GM19468 (cell line): ENCODE results near the gene ADD2.
"Not testable (repeated sequence)": the region's sequence is repeated elsewhere in the genome, so short reads cannot be mapped to it uniquely, and the experiment has no call there.

Source experiments
- ATAC-seq: cut with Tn5 transposase; IDR thresholded peaks from one replicate; pipeline ENCODE4 v1.9.1; 2021; ENCODE audit warnings: mild to moderate bottlenecking, moderate library complexity, moderate number of reproducible peaks; ENCODE audit not compliant: unreplicated experiment; ENCODE audit errors: extremely low read depth

ADD2 gene

DNA sequence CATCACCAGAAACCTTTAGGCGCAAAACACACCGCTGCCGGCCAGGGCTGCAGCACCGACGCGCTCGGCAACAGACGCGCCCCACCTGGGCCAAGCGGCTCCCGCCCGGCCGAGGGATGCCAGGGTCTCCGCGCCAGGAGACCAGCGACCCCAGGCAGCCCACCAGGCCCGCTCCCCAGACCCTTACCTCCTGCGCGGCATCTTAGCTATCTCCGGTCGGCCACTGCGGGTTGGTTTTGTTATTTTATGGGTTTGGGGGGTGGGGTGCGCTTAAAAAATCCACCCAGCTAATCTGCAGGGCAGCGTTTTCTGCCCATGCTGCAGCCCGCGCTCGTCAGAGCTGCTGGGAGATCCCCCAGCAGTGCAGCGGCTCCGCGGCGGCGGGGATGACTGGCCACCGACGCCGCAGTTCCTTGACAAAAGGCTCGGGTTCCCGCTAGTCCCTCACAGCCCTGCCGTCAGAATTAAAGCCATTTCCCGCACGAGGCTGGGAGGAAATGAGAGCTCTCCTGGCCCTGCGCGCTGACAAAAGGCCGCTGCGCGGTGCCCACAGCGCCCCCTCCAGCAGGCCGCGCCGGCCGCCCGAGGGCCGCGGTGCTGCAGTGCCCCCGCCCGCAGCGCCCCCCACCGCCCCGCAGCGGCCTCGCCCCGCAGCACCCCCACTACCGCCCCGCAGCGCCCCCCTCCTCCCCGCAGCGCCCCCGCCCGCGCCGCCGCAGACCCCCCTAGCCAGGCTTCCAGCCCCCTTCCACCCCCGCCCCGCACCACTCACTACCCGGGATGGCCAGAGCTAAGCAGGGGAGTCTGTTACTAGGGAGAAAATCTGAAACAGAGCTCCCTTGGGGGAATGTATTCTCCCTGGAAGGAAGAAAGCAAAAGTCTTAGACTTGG lies at the start of gene ADD2:
Gene ADD2, minus strand, starts transcription at position 502 of the 891 bp plus-strand sequence. CDS start 61,792 bp downstream, outside the sequence.
- no peak for ATAC-seq

DNA sequence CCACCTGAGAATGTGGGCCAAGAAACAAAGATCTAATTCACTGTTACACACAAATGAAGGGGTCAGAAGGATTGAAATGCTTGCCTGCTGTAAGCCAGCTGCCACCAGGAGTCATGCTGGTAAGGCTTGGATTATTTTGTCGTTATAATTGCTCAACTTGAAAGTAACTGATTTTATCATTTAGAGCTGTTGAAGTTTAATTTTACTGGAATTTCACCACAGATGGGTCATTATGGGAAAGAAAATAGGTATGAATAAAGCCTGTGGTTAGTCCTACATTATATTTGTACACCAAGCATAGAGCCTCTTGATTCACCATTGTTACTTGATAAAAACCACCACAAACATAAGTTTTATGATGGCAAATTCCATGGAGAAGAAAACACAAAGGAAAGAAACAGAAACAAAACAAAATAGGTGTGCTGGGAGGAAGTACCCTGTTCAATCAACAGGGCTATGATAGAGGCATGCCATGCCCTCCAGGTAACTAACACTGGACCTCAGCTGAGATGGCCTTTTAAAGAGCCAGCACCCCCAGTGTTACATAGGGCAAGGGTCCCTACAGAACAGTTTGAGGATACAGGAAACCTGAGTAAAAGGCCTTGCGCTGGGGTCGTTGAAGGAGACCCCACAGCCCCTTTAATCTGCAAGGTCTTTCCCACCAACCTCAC lies 49.4 kb upstream of the ADD2 start:
- no peak for ATAC-seq

DNA sequence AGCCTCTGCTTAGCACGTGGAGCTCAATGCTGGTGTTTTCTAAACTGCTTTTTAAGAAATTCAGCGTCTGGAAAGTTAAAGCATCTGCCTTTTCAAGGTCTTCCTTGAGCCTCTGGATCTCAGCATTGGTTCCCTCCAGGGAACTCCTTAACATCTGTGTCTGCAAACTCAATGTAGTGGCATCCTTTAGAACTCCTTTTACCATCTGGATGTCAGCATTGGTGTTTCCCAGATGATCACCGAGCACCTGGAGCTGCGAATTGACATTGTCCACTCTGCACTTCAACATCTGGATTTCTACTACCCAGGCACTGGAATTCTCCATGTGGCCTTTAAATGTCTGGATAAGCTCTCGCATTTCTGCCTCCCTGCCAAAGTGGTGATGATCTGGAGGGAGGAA lies 48.7 kb upstream of the ADD2 start:
- no peak for ATAC-seq

- no peak for ATAC-seq
These were observed 41.3 kb upstream of the ADD2 start for GRCh38 chr2:70808983-70809958.

DNA sequence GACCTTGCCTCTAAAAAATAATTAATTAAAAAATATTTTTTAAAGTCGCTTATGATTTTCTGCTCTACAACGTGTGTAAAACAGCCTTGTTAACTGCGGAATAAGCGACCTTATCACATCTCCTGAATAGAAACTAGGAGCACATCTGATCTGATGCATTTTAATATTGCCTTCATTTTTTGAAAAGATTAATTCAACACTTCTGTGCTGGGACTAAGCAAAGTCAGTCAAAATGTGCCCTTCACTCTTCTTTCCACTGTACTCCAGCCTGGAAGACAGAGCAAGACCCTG lies 39.8 kb upstream of the ADD2 start:
- no peak for ATAC-seq

DNA sequence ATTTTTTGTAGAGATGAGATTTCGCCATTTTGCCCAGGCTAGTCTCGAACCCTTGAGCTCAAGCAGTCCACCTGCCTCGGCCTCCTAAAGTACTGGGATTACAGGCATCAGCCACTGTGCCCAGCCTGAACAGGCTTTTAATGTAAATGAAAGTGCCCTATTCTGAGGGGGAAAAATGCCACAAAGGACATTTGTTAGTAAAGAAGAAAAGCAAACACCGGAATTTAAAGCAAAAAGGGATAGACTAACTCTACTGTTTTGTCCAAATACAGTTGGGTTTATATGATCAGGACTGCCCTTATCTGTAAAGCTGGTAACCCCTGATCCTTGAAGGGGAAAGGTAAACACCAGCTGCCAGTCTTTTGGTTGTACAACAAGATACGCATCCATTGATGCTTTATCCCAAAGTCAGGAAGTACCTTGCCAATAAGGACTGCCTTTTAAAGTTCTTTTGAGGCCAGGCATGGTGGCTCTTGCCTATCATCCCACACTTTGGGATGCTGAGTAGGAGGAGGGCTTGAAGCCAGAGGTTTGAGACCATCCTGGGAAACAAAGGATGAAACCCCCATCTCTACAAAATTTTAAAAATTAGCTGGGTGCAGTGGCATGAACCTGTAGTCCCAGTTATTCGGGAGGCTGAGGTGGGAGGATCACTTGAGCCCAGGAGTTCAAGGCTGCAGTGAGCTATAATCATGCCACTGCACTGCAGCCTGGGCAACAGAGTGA lies 39.3 kb upstream of the ADD2 start:
- ATAC-seq, result no peak

- ATAC-seq, result no peak
These were observed 38.6 kb upstream of the ADD2 start for GRCh38 chr2:70806620-70807019.

GRCh38 chr2:70806013-70806412 lies 38.0 kb upstream of the ADD2 start:
- ATAC-seq, result no peak

DNA sequence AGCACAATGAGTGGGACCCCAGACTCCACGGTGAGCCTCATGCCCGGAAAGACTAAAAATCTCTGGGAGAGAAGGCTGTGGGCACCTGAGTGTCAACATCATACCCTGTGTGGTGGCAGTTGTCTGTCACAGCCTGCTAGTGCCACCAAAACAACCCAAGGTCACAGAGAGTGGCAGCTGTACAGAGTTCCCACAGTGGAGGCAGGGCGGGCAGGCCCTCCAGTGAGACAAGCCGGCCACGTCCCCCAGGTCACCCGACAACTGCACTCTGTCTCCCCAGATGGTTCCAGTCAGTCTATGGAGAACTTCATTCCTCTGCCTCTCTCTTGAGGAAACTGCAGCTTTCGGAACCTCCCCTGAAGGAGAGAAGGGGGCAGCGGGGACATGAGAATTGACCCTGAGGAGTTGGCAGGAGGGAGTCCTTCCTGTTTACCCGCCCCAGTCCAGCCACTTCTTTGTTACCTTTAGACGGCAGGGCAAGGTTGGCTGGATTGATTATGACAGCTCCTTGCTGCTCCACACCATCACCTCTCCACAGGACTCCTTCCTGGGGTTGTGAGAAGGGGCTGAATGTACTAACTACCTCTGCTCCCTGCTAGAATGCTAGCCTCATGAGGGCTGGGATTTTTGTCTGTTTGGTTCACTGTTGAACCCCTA lies 33.7 kb upstream of the ADD2 start:
- no peak for ATAC-seq

- no peak for ATAC-seq
These were observed 31.7 kb upstream of the ADD2 start for GRCh38 chr2:70799706-70800105.

DNA sequence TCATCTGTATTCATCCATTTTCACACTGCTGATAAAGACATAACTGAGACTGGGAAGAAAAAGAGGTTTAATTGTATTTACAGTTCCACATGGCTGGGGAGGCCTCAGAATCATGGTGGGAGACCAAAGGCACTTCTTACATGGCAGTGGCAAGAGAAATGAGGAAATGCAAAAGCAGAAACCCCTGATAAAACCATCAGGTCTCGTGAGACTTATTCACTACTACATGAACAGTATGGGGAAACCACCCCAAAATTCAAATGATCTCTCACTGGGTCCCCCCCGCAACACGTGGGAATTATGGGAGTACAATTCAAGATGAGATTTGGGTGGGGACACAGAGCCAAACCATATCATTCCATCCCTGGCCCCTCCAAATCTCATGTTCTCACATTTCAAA lies 30.0 kb upstream of the ADD2 start:
- ATAC-seq, result not testable (repeated sequence)

GRCh38 chr2:70797506-70797905 lies 29.5 kb upstream of the ADD2 start:
- no peak for ATAC-seq

- ATAC-seq, result no peak
These were observed 28.3 kb upstream of the ADD2 start for GRCh38 chr2:70796262-70796661.

- ATAC-seq, result no peak
These were observed 27.4 kb upstream of the ADD2 start for GRCh38 chr2:70795164-70795995.

- no peak for ATAC-seq
These were observed 25.4 kb upstream of the ADD2 start for GRCh38 chr2:70793450-70793849.

- ATAC-seq, result no peak
These were observed 22.3 kb upstream of the ADD2 start, which contains the start of gene FIGLA for GRCh38 chr2:70790136-70790828. Gene FIGLA, minus strand, starts transcription at chr2:70790643. Its CDS starts 5 bp downstream, at chr2:70790638.

DNA sequence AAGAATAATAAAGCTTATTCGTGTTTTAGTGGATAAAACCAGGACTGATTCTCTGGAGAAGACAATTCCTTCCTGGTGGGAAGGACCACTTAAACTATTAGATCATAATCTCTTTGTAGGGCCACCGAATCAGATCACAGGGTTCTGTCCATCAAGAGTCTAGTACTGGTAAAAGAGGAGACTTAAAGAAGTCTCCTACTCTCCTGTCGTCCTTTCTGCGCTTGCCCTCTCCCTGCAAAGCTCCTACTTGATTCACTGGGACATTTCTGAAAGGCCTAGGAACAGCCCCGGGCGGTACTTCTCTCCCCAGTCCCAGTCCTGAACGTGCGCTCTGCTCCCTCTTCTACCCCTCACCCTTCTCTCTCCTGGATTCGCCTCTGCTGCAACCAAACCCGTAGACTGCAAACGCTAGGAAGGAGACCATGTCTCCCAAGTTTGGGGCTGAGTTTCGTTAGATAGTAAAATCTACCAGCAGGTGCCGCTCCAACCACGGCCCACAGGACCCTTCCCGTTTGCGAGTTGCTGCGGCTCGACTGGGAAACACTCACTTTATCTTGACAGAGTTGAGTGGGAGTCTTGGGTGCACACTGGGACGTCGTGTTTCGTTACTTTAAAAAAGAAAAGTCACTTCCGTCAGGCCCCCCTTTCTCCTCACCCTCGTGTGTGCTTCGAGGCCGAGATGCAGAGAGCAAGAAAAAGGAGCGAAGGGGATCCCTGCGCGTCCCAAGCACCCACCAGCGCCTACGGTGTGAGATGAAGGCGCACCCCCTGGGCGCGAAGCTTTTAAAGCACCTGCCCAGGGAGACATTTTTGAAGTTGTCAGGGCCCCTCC lies 21.5 kb upstream of the ADD2 start:
- no peak for ATAC-seq
